GM18507 (cell line): ENCODE results near the gene FCSK.
"Not testable (repeated sequence)": the region's sequence is repeated elsewhere in the genome, so short reads cannot be mapped to it uniquely, and the experiment has no call there.

Experiments
- DNase-seq: peaks from one replicate; pipeline ENCODE4 v3.0.0; 2011; ENCODE audit warnings: low read depth; ENCODE audit not compliant: insufficient read length; ENCODE audit errors: extremely low spot score
- FAIRE-seq: peaks from 2 replicates; lab custom pipeline; 2011; peaks lifted over from hg19 to GRCh38; lab: Jason Lieb, UNC

The FCSK gene

DNA sequence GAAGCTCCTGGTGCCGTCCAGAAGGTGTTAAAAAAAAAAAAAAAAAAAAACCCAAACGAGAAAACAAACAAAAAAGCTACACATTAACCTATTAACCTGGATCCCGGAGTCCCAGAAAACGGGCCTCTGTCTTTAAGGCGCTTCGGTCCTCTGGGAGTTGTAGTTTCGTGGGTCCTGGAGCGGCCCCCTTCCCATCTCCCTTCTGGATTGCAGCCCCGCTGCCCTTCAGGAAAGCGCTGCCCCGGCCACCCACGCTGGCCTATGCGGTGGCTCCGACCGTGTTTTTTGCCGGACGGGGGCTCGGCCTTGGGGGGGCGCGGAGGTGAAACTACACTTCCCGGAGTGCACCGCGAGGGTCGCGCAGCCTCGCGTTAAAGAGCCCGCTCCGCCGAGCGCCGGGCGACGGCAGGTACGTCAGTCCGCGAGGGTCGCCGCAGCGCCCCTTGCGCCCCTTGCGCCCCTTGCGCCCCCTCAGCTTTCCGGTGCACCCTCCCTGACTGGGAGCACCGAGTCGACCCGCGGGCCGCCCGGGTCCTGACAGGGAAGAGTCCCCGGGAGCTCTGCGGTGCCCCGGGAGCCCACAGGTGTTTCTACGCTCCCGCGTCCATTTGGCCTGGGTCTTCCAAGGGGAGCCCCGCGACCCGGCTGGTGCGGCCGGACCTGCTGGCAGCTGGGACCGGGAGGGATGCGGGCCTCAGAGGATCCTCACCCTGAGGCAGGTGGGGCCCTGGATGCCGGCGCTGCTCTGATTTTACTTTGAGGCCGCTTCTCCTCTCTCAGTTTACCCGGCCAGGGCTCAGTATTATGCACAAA is at the start of gene FCSK:
Gene FCSK, plus strand, starts transcription at position 374 of the 813 bp plus-strand sequence. CDS start 8,596 bp downstream, outside the sequence.
- FAIRE-seq (peak; percentile 74), DNase-seq (peak; percentile 71)

DNA sequence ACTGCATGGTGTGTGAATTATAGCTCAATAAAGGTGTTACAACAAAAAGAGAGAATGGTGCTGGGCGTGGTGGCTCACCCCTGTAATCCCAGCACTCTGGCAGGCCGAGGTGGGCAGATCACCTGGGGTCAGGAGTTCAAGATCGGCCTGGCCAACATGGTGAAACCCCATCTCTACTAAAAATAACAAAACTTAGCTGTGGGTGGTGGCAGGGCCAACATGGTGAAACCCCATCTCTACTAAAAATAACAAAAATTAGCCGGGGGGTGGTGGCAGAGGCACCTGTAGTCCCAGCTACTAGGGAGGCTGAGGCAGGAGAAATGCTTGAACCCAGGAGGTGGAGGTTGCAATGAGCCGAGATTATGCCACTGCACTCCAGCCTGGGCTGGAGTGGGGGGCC is 48.3 kb upstream of the FCSK start:
- DNase-seq = not testable (repeated sequence)
- peak; percentile 66 for FAIRE-seq

DNA sequence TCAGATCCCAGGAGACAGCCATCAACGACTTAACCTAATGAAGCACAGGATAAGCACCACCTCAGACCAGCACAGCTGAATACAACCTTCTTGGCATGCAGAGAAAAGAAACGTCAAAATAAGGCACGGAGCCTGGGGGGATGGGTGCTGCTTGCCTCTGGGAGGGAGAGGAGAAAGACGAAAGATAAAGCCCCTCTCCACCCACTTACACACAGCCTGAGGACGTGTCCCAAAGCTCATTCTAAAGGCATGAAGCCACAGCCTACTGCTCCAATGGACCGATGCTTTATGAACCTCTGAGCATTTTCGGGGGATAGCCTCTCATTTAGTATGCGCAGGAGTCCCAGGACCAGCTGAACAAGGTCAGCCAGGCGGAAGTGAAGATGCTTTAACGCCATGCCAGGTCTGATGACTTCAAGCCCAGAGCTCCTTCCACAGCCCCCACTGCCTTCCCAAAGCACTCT is 46.6 kb upstream of the FCSK start:
- FAIRE-seq = no peak

DNA sequence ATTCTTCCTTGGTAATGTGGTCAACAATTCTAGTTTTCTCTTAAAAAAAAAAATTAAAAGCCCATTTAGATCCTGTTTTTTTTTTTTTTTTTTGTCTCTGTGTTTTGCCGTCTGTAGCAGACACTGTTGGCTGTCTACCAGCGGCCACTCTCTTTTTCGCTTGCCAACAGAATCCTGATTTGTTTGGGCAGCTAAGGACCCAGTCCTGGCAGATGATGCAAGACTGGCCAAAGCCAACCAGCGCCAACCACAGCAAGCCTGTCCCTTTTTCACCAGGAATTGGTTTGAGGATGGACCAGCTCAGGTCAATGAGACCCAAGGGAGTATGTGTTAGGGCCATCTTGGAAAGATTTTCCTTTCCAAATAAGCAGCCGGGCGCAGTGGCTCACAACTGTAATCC is 43.7 kb upstream of the FCSK start:
- no peak for FAIRE-seq
- DNase-seq = no peak

More for the DNA sequence above, 46.6 kb upstream of the FCSK start:
- DNase-seq = no peak

DNA sequence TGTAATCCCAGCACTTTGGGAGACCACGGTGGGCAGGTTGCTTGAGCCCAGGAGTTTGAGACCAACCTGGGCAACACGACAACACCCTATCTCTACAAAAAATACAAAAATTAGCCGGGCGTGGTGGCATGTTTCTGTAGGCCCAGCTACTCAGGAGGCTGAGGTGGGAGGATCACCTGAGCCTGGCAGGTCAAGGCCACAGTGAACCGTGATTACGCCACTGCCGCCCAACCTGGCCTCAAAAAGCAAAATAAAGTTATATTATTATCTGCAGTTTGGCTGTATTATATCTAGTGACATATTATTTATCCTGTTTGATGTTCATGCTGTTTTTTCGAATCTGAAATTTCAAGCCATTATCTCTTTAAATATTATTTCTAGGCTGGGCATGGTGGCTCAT is 42.0 kb upstream of the FCSK start:
- DNase-seq (no peak), FAIRE-seq (no peak)

DNA sequence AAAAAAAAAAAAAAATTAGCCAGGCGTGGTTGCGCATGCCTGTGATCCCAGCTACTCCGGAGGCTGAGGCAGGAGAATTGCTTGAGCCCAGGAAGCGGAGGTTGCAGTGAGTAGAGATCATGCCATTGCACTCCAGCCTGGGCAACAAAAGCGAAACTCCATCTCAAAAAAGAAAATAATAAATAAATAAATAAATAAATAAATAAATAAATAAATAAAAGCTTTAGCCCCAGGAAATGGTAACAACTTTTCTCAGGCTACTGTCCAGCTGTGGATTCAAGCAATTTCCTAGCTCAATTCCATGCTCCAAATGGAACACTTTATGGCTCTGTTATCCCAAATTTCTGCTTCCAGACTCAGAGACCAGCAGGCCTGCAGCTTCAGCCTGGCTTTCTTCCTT is 40.8 kb upstream of the FCSK start:
- DNase-seq, FAIRE-seq: not testable (repeated sequence)

DNA sequence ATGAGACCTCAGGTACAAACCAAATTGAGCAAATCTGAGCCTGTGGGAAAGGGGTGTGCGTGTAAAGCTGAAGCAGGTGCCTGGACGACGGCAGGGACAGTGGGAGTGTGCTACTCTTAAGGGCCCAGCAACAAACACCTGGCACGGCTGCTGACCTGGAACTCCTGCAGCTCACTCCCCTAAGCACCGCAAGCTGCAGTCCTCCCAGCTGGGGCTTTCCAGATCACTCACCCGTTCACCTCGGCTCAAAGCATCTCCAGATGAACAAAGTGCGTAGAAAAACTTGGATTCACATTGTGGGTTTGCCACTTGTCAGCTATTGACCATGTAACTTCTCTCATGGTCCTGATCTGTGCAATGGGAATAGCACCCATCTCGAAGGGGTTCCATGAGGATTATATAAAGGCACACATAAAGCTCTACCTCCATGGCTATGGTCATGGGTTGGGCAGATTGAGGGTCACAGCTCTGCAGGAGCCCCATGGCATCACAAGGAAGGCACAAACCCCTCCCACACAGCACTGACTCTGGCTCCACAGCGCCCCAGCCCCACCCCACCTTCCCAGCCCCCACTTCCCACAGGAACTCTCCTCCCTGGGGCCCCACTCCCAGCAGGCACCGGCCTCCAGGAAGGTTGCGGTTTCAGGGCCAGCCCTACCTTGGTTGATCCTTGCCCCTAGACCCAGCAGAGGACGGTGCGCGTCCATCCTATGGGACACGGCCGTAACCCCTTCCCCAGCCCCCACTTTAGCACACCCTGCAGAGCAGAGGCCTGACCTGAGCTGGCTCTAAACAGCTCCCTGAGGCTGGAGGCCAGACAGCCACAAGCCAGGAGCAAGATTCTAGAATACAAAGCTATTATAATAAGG is 37.4 kb upstream of the FCSK start:
- FAIRE-seq (peak; percentile 89), DNase-seq (peak; percentile 59)

DNA sequence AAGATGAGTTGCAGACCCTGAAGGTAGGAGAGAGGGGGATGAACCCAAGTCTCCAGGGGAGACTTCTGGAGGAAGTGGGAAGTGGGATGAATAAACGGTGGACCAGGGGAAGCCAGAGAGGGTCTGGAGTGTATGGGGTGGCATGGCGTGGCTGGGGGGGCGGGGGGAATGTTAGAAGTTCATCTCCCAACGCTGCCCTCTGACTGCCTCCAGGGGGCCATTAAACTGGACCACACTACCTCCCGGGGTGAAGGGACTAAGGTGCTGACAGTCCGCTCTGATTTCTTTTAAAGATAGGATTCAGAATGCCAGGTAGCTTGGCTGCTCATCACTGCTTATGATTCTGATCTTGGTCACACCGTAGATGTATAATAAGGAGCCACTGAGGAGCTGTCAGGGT is 36.7 kb upstream of the FCSK start:
- no peak for FAIRE-seq
- DNase-seq = no peak

DNA sequence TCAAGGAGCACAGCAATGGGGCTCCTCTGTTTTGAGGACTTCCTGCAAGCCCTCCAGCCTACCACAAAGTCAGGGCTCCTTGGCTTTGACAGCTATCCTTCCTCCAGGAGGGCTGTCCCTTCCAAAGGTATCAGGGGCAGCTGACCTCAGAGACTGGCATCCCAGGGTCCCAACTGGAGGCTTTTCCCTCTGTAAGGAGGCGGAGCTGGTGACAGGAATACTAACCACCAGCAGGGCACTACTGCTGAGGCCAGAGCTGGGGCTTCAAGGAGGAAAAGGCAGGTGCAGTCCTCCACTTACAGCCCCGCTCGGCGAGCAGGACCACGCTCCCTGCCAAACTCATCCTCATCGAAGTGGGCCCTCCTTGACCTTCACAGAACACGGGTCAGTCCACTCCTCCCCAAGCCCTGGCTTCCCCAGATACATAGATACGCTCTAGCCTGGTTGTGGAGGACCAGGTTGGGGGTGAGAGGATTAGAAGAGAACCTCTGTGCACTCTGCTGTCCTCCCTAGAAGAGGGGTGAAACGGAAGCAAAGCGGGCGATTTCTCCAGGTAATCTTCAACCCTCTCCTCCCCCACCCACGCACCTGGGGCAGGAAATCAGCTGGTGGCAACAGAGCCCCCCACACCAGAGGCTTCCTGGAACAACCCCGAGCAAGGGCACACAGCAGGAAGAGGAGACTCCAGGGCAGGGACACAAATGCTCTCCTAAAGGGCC is 36.0 kb upstream of the FCSK start:
- DNase-seq = no peak
- FAIRE-seq = no peak

DNA sequence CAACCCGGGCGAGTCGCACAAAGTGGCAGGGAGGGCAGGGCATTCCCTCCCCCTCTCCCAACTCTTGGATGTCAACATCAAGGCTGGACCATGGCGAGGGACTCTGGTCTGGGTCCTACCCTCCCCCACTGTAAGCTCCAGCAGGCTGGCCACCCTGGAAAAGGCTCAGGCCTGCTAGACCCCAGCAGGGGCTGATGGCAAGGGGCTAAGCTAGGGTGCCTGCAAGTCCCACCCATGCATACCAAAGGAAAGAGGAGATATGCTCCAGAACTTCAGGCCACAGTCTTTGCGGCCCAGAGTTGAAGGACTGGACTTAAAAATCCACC is 35.4 kb upstream of the FCSK start:
- FAIRE-seq = no peak
- no peak for DNase-seq

DNA sequence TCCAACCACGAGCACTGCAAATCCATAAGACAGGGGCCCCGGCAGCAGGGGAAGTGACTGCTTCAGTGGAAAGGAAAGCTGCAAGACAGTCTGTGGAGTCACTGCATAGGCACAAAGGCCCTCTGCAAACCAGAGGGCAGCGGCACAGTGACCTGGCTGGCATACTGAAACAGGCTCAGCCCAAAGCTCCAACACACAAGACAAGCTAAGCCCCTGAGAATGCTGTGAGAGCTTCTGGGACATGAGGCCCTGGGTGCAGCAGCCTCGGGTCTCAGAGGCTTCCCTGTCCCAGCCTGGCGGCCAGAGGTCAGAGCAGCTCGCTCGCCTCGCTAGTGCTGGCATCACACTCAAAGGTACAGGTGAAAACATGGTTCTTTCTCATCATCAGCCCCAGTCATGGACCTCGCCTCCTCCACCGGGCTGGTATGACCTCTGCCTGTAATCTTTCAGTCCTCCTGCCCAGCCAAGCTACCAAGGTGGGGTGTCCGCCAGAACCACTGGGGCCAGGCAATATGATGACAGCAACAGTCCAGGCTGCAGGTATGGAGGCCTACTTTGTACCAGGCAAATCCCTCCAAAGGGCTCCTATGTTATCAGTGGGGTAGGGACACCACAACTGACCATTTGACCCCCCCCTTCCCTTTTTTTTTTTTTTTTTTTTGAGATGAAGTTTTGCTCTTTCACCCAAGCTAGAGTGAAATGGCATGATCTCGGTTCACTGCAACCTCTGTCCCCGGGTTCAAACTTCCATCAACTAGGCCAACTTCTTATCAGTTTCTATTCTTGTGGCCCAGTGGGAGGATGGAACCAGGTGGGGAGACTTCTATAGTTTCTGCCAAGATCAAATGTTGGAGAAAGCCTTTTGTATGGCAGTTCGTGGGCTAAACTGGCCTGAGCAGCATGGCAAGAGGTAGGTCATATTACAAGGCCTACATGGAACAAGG is 34.7 kb upstream of the FCSK start:
- FAIRE-seq (no peak), DNase-seq (no peak)

DNA sequence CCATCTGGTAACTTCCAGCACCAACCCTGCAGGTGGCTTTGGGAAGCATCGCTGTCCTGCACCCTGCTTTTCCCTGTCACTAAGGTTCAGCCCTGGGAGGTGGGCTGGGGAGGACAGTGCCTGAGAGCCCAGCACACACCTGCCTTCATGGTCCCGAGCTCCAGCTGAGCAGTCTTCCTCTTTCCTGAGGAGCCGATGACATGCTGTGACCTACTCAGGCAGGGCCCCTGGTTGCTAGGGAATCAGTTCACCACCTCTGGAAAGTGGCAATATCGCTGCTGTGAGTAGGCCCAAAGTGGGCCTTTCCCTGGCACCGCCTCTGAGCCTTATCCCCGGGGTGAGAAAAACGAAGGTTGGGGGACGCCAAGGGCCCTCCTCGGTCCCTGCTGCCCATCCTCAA is 33.4 kb upstream of the FCSK start:
- FAIRE-seq (no peak), DNase-seq (no peak)

DNA sequence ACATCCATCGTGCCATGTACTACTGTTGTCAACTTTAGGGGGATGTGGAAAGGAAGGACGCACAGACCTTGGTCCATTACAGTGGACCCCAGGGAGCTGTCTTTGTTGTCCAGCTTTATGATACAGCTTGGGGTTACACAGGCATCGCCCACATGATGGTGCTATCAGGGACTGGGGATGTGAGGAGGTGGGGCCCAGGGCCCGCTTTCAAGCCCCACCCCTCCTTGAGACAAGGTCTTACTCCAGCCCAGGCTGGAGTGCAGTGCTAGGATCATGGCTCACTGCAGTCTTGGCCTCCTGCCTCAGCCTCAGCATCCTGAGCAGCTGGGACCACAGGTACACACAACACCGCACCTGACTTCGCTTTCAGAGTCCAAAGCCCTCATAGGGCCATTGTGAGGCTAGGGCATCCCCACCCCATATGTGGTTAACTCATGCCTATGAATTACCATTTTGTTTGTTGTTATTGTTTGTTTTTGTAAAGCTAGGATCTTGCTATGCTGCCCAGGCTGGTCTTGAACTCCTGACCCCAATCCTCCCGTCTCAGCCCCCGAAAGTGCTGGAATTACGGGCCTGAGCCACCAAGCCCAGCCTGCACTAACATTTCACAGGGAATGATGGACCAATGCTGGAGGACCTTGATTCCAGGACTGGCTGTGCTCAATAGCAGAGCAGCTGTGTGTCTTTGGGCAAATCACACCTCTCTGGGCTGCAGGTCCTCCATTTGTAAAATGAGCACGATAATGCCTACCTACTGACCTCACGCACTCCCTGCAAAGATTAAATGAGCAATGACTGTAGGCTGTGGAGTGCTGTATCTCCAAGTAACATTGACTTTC is 32.7 kb upstream of the FCSK start:
- DNase-seq (no peak), FAIRE-seq (no peak)

DNA sequence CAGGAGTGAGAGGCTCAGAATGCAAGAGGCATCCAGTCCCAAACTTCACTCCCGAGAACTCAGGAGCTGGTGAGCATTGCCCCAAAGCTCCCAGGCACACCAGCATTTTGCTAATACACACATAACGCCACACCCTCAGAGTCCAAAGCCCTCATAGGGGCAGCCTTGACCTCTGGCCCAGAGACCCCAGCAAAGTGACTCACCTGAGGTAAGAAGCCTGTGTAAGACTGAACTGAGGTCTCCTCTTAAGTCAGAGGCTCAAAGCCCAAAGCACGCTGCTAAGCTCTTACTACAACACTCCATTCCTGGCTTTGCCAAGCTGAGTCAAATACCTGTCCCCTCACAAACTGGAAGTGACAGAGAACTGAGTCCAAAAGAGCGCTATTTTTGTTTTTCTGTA is 31.9 kb upstream of the FCSK start:
- no peak for FAIRE-seq
- no peak for DNase-seq

DNA sequence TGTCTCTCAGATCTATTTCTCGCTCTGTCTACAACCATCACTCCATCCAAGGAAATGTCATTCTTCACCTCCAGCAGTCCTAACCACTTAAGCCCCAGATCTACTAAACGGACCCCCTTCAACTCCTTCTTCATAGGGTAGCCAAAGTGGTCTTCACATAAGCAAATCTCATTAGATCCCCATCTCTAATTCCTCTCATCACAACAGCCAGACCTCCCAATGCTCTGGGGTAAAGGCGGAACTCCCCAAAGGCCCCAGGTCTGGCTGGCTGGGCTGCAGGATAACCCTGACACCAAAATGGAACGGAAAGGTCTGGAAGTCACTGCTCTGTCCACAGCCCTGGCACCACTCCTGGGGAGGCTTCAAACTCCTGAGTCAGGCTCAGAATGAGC is 26.6 kb upstream of the FCSK start:
- FAIRE-seq (no peak), DNase-seq (no peak)

DNA sequence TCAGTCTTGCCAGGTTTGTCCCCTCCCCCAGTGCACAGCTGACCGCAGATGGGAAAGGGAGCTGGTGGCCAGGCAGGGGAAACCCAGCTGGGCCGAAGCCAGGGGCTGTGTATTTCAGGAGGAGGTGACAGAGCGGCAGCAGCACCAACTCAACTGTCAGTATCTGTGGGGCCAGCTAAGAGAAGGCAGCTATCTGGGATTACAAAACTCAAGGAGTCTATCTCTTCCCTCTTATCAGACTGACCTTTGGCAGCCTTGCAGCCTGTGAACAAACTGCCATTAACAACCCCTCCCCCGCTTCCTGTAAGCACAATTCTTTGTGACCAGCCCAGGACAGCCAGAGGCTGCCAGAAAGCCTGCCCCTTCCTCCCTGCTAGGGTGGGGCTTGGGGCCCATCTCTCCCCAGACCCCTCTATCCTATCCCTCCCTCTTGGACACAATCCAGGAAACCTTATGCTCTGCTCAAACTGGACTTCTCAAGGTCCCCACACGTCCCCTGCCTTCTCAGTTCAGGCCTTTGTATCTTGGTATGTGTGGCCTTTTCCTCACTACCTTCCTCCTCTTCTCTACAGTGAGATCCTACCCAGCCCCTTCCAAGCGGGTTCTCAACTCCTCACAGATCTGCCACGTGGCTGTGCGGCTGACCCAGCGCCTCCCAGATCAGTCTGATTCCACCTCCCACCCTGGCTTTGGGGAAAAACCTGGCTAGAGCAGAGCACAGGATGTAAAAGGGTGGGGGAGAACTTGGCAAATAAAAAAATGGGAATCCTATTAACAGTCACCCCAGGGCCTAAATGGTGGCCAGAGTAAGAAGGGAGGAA is 26.0 kb upstream of the FCSK start:
- DNase-seq = peak; percentile 55
- FAIRE-seq = peak; percentile 92

DNA sequence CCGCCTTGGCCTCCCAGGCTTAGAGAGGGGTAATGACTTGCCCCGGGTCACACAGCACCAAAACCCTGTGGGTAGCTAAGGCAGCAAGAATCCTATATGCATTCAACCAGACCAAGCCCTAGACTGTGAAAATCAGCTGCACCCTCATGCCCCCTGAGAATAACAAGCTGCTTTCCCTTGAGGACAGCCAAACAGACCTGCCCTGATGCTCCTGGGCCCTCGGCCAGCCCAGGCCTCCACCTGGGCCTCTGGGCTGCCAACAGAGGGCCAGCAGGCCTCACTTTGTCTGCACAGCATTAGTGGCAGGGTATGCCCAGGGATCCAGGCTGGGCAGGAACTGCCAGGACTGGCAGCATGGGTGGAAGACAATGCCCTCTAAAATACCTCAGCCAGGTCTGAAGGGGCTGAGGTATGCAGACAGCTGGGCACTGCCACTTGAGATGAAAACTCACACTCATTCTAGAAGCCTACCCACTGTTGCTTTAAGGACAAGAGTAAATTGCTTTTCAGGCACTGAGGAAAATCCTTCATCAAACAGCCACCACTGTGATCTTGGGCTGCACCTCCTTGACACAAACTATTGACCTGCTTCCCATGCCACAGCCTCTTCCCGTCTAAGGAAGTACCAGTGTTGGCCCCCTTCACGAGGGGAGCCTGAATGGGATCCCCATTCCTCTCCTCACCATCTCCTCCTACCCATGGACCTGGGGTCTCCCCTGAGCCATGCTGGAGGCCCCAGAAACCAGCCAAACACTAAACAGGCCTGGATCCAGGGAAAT is 24.3 kb upstream of the FCSK start:
- DNase-seq (no peak), FAIRE-seq (no peak)
